CD4-positive, alpha-beta T cell treated with Interleukin-4 for 1 hour (primary cell): ENCODE measurements around the gene ACYP2.

Experiments
- DNase-seq, 2 donors: peaks; one replicate each; pipeline ENCODE4 v3.0.0-alpha.2; 2020 to 2022

The ACYP2 gene

DNA sequence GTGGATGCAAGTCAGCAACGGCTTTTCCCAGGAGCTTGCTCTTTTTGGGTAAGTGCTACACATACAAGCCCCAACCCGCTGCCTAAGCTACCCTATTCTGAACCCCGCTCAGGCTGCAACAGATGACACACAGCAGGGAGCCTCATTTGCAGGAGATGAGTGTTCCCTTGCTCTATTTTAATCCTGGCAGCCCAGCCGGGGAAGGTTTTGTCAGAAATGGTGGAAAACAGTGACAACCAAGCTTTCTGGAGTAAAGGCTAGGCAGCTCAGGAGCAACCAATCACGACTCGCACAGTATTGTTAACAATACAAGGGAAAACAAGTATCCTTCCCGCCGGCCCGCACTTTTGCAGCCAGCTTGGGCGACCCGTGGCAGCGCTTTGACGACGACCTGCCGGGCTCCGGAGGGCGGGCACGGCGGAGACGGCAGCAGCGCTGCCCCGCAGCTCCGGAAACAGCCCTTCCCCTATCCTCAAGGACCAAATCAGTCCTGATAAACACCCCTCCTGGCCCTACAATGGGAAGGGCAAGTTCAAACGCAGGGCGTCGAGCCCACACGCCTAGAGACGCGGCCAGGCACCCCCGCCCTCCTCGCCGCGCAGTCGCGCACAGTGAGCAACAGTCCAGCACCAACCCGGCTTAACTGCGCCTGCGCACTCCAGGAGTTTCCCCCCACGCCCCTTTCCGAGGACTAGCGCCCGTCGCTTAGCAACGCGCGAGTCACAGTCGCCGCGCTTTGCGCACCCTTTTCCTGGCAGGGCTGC, 214.9 kb downstream of the ACYP2 start:
- DNase-seq = peak; percentile 91 to 94

DNA sequence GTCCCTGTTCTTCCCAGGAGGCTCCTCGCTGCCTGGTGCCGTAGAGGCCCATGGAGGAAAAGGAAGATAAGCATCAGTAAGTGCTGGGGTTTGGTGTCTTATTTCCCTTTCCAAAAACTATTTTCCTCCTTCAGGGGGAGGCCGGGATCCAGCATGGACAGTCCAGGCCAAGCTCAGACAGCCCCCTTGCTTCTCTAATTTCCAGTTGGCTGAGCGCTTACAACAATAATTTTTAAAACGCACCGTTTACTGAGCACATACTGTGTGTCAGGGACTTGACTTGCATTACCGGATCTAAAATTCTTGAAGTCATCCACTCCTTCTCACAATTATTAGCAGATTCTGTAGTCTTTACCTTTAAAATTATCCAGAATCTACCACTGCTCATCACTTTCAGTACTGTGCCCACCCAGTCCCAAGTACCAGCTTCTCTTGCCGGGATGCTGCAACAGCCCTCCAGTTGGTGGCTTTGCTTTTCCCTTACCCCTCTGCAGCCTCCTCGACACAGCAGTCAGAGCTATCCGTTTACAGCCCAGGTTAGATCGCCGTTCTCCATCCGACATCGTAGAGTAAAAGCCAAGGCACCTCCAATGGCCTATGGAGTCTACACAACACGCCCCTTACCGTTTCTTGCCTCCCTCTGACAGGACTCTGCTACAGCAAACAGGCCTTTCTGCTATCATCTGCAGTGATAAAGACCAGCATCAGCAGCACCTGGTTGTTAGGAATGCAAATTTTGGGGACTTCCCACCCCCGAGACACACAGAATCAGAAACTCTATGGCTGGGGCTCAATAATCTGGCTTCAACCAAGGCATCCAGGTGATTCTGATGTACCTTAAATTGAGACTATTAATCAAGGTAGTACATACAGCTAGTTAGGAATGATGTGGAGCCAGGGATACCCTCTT, 215.8 kb downstream of the ACYP2 start:
- DNase-seq = no peak

DNA sequence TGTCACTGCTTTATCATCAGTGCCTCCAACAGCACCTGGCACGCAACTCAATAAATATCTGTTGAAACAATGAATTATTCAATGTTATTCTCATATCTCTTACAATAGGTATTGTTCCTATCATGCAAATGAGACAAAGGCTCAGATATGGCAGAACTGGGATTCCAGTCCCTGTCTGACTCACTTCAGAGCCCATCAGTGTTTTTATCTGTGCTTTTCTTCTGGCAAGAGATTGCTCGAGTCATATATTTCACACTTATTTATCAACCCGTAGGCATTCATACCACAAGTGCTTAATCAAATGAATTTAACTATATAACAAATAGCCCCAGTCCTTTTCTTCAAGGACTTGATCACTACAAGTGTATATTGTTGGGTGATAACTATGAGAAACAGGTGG, 217.0 kb downstream of the ACYP2 start:
- no peak for DNase-seq

DNA sequence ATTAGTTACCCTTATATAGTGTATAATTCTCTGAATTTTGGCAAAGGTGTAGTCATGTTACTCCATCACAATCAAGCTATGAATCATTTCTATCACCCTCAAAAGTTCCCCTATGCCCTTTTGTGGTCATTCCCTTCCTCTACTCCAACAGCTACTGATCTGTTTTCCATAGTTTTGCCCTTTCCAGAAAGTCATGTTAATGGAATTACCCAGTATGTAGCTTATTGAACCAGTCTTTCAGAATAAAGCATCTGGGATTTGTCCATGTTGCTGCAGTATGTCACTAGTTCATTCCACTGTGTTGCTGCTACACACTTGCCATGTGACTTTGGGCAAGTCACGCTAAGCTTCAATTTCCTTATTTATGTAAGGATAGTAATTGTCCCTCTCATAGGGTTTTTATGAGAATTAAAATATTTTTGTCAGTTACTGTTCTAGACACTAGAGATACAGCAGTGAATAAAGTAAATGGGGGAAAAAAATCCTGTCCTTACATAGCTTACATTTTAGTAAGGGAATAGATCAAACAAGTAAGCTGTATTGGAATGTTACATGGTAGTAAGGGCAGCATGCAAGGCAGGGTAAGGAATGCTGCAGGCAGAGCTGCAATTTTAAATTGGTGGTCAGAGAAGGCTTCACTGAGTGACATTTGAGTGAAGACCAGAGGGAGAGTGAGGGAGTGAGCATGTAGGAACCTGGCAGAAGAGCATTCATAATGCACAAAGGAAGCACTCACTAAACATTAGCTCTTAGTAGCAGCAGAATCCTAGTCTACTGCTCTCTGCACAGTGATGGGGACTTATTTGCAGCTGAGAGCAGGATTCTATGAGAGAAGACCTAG, 220.9 kb downstream of the ACYP2 start:
- no peak for DNase-seq

DNA sequence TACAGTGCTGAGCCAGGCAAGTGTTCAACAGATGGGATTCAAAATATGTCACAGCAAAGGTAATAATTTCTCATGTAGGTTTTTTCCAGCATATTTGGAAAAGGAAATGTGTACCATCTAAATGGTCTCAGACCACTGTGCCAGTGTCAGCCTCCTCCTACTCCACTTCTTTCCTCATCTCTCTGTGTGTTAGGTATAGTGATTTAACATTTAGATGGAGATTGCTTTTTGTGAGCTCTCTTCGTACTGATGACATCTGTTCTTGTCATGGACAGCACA, 221.5 kb downstream of the ACYP2 start:
- no peak for DNase-seq

DNA sequence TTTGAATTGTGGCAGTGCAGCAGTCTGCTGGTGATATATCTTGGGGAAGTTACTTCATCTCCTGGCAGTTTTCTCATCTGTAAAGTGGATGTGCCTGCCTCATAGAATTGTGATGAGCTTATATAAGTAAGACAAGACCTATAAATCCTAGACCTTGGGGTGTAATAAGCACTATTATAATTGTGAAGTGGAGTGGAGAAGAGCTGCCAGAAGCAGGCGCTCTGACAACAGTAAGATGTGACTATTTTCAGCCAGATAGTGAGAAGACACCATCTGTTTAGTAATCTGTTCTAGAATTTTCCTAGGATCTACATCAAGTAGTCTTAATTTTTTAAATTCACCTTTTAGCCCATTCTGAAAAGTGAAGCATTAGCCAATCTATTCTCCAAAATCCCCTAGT, 226.2 kb downstream of the ACYP2 start:
- no peak for DNase-seq

DNA sequence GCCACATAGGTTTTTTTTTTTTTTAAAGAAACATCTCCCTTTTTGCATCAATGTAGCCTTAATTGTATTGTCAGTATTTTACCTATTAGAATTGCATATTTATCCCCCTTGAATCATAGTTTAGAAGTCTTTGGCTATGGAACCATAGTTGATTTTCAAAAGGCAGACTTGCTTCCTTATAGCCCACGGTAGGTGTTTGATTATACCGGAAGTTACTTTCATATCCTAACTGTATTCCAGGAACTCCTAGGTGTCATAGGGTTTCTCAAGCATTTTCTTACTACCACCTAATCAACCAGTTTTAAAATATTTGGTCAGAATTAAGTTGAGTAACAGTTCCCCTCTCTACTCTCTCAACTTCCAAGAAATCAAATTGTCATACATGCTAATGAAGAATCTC, 227.2 kb downstream of the ACYP2 start:
- DNase-seq = no peak

DNA sequence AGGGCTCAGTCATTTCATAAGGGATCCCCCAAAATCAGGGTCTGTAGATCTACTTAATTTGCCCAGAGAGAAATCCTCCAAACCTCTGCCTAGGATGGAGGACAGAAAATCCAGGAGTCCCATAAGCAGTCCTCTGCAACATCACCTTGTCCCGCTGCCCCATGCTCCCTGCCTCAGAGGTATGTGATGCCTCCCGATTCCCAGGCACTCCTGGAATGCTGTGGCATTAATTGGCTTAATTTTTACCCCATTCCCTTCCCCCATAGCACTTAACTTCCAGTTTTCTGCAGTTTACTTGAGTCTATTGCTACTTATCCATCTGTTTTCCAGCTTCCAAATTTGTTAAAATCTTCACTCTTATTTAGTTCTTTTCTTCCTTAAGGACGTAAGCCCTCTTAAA, 232.2 kb downstream of the ACYP2 start:
- no peak for DNase-seq

DNA sequence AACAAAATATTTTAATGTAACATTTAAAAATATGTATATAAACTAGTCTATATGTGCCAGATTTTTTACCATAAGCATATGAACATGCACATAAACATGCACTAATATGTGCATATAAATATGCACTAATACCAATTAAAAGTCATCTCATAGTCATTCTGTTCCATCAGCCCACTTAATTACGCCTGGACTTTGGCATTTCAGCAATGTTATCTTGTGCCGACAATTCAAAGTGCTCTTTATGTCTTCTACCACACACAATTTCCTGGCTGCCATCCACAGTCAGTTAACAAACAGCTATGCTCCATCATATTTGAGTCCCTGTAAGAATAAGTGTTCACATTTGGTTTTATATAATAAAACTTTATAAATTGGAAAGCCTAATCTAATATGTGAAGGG, 233.2 kb downstream of the ACYP2 start:
- no peak for DNase-seq

DNA sequence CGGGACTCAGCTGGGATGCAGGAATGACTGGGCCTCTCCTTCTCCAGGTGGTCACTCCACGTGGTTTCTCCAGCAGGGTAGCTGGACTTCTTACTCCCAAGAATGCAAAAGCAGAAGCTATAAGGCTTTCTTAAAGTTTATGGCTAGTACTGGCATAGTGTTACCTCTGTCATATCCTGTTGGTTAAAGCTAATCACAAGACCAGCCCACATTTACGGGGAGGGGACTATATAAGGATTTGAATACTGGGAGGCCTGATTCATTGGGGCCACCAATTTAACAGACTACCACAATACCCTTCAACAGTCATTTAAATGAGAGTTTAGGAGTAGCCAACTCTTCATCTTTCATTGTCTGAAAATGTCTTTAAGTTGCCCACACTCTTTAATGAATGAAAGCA, 235.0 kb downstream of the ACYP2 start:
- DNase-seq = no peak

DNA sequence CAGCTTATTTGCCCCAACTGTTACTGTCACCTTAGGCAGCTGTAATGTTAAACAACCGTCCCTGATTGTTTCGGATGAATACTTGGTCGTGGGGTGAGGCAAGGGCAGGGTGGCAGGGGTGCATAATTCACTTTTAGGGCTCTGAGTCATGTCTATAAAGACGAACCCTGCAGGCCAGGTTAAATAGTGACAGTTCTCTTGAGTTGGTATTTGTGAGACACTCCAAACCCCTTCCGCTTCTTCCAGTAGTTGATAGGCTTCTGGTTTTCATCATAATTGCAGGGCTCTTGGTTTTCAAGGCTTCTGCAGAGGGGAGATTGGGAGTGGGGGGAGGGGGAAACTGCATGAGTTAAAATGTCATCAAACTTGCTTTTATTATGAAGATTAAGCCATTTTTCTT, 237.8 kb downstream of the ACYP2 start:
- no peak for DNase-seq
